Measurements from ENCODE around the gene MAU2. TPM values are rescaled to one million over a fixed set of nuclear protein-coding genes. Genes with fewer than 3 reads are reported as not detected.
"Not testable (repeated sequence)": the region's sequence is repeated elsewhere in the genome, so short reads cannot be mapped to it uniquely, and the experiment has no call there.

The MAU2 gene
- total RNA-seq, 1 donor from 2014 or later: 16.9 TPM

- DNase-seq (ENCODE audit: low read depth in 2 of 2): no peak
Observed at GRCh38 chr19:19382118-19382517, 61.5 kb downstream of the MAU2 start.

- no peak for DNase-seq (ENCODE audit: low read depth in 2 of 2)
Observed at GRCh38 chr19:19384486-19384885, 63.9 kb downstream of the MAU2 start.

GRCh38 chr19:19385131-19385895, 64.7 kb downstream of the MAU2 start:
- DNase-seq (ENCODE audit: low read depth in 2 of 2): peak; percentile 99 to 100

- no peak for DNase-seq (ENCODE audit: low read depth in 2 of 2)
Observed at GRCh38 chr19:19385896-19386869, 65.6 kb downstream of the MAU2 start.

- DNase-seq (ENCODE audit: low read depth in 2 of 2): no peak
Observed at GRCh38 chr19:19387108-19387507, 66.5 kb downstream of the MAU2 start.

- no peak for DNase-seq (ENCODE audit: low read depth in 2 of 2)
Observed at GRCh38 chr19:19388568-19389555, 68.2 kb downstream of the MAU2 start.

- DNase-seq (ENCODE audit: low read depth in 2 of 2): not testable (repeated sequence)
Observed at GRCh38 chr19:19389683-19390082, 69.1 kb downstream of the MAU2 start.

GRCh38 chr19:19394333-19394732, 73.7 kb downstream of the MAU2 start:
- DNase-seq (ENCODE audit: low read depth in 2 of 2): not testable (repeated sequence)

- DNase-seq (ENCODE audit: low read depth in 2 of 2): peak in 1 of 2 donors; percentile 61
Observed at GRCh38 chr19:19399733-19400433, 79.3 kb downstream of the MAU2 start.

- no peak for DNase-seq (ENCODE audit: low read depth in 2 of 2)
Observed at GRCh38 chr19:19402656-19403372, 82.2 kb downstream of the MAU2 start.

- peak in 1 of 2 donors; percentile 23 for DNase-seq (ENCODE audit: low read depth in 2 of 2)
Observed at GRCh38 chr19:19403373-19403901, 82.8 kb downstream of the MAU2 start.

- peak; percentile 76 to 93 for DNase-seq (ENCODE audit: low read depth in 2 of 2)
Observed at GRCh38 chr19:19404879-19405860, 84.5 kb downstream of the MAU2 start, which contains the start of gene GATAD2A. TSS of gene GATAD2A (plus strand) at chr19:19405675. CDS start at chr19:19465346, 59,671 bp downstream.

GRCh38 chr19:19405971-19406877, 85.6 kb downstream of the MAU2 start:
- peak in 1 of 2 donors; percentile 41 for DNase-seq (ENCODE audit: low read depth in 2 of 2)

- DNase-seq (ENCODE audit: low read depth in 2 of 2): peak in 1 of 2 donors; percentile 79
Observed at GRCh38 chr19:19406878-19407632, 86.4 kb downstream of the MAU2 start.

- DNase-seq (ENCODE audit: low read depth in 2 of 2): no peak
Observed at GRCh38 chr19:19407633-19407930, 87.0 kb downstream of the MAU2 start.

All from dermis microvascular lymphatic vessel endothelial cell (primary cell).